ENCODE results near the gene ABHD16B. TPM values are rescaled to one million over a fixed set of nuclear protein-coding genes. Genes with fewer than 3 reads are reported as not detected.

ABHD16B gene
- total and polyA plus RNA-seq, 2 experiments from 2014 or later = not detected

GRCh38 chr20:63882257-63883200, 21.2 kb downstream of the ABHD16B start (continued):
- TF ChIP-seq ETS1 (IDR thresholded peaks at IDR 0.05) (no peak), EZH2phosphoT487 (IDR thresholded peaks at IDR 0.05; ENCODE audit: unreplicated experiment) (no peak), ZNF331 (CRISPR knock-in tag; IDR thresholded peaks at IDR 0.05; ENCODE audit: low read depth) (no peak), CTCF (conservative IDR thresholded peaks at IDR 0.05; ENCODE audit: low read depth in 2 of 2) (no peak)

GRCh38 chr20:63883201-63883593, 21.9 kb downstream of the ABHD16B start:
- Mint-ChIP-seq H3K36me3 (ENCODE audit: low read depth) (peaks cover 38% of the 10 kb centered on the region), H3K4me3 (no peak overlapping the region), H3K9me3 (no peaks in the 10 kb centered on the region), H3K4me1 (no peaks in the 10 kb centered on the region; the same call in 2 of the 3 replicates), H3K27me3 (ENCODE audit: insufficient read depth, low read depth, poor library complexity) (peaks cover 16% of the 10 kb centered on the region), H3K27ac (no peak overlapping the region)
- Histone ChIP-seq H3K4me1 (ENCODE audit: insufficient read depth) (no peaks in the 10 kb centered on the region), H3K4me2 (no peak overlapping the region), H2AFZ (no peak overlapping the region), H4K20me1 (replicated peaks; ENCODE audit: insufficient read depth) (peaks cover 8% of the 10 kb centered on the region), H3K27me3 (ENCODE audit: insufficient read depth) (no peaks in the 10 kb centered on the region), H3F3A (replicated peaks; ENCODE audit: low read depth) (peaks cover 3% of the 10 kb centered on the region; the same call in 1 of the 2 replicates), H3K36me3 (ENCODE audit: insufficient read depth) (0 out of 2 replicates have a peak, but pooled peaks cover 5% of the 10 kb centered on the region), H3K79me2 (replicated peaks; ENCODE audit: insufficient read depth) (peaks cover 8% of the 10 kb centered on the region; the same call in 1 of the 2 replicates), H3K27ac (ENCODE audit: low read depth) (no peak overlapping the region), H3K4me3 (no peak overlapping the region), H3K9me2 (ENCODE audit: insufficient read depth) (no peaks in the 10 kb centered on the region)
- no peak for ATAC-seq
- TF ChIP-seq STAT1 (IDR thresholded peaks at IDR 0.05; ENCODE audit: unreplicated experiment) = no peak
- TF ChIP-seq ZNF462 (CRISPR knock-in tag; IDR thresholded peaks at IDR 0.05) = no peak
- TF ChIP-seq ZNF114 (CRISPR knock-in tag; IDR thresholded peaks at IDR 0.05) = no peak
- TF ChIP-seq REST (IDR thresholded peaks at IDR 0.05; ENCODE audit: unreplicated experiment) = no peak
- TF ChIP-seq POLR2AphosphoS5 (IDR thresholded peaks at IDR 0.05; ENCODE audit: low read depth) = no peak
- no peak for TF ChIP-seq ETS1 (IDR thresholded peaks at IDR 0.05)
- no peak for DNase-seq (ENCODE audit: low spot score)
